Measurements from ENCODE around the gene CCDC9B. TPM values are rescaled to one million over a fixed set of nuclear protein-coding genes. Genes with fewer than 3 reads are reported as not detected.

The CCDC9B gene
- polyA plus RNA-seq, 6 donors from 2014 or later, result 0.25 to 0.40 TPM; not detected in 4

GRCh38 chr15:40358471-40359353 lies 18.0 kb upstream of the CCDC9B start:
- H3K4me3 Mint-ChIP-seq, result peak overlapping the region; percentile 71 to 92 (median 84)
- H3K4me1 Mint-ChIP-seq, result peaks cover 16 to 18% (median 18%) of the 10 kb centered on the region in 3 donors
- no peak for DNase-seq
- no peaks in the 10 kb centered on the region for H3K9me3 Mint-ChIP-seq
- ATAC-seq (ENCODE audit: low read depth in 2 of 2), result peak; percentile 21 to 32
- peaks cover 0 to 8% of the 10 kb centered on the region in 2 donors for H3K36me3 Mint-ChIP-seq
- H3K27ac Mint-ChIP-seq, result peak overlapping the region in 3 of 6 donors; percentile 31 to 89 (median 47)
- H3K27me3 Mint-ChIP-seq, result peaks cover 0 to 29% (median 11%) of the 10 kb centered on the region in 3 donors

DNA sequence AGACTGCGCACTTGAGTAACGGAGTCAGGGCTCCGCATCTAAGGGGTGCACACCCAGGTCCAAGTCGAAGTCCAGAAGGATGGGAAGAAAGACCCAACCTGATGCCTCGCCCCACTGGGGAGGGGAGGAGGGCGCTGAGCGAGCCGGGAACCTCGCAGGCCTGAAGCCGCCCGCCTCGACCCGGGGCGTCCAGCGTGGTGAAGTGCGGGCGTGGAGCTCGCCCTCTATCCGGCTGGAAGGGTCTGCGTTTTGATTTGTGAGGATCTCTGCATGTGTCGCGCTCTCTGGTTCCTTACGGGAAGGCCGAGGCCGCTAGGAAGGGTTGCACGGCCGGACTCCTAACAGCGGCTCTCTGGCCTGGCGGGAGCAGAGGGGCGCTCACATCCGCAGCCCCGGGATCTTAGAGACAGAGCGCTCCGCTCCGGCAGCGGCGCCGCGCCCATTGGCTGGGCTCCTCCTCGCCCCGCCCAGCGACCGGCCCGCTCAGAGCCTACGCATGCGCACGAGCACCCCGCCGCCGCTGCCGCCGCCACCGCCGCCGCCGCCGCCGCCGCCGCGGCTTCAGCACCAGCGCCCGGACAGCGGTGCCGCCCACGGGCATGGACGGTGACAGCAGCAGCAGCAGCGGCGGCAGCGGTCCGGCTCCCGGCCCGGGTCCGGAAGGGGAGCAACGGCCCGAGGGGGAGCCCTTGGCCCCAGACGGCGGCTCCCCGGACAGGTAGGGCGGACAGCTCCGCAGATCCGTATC lies 17.2 kb upstream of the CCDC9B start, which contains the start of gene DISP2:
TSS of gene DISP2 (plus strand) at position 497 of the 748 bp plus-strand sequence. CDS start at position 600, 103 bp downstream.
- peak within 1 kb of the TSS in 5 of 6 donors; percentile 31 to 89 (median 51) for H3K27ac Mint-ChIP-seq
- ATAC-seq (ENCODE audit: low read depth in 2 of 2), result peak; percentile 88 to 91
- H3K36me3 Mint-ChIP-seq, result peaks cover 0 to 8% of the 10 kb centered on the region in 2 donors
- no peaks in the 10 kb centered on the region for H3K9me3 Mint-ChIP-seq
- peak within 1 kb of the TSS; percentile 72 to 92 (median 86) for H3K4me3 Mint-ChIP-seq
- H3K27me3 Mint-ChIP-seq, result peaks cover 0 to 33% (median 11%) of the 10 kb centered on the region in 3 donors
- H3K4me1 Mint-ChIP-seq, result peaks cover 13 to 18% (median 18%) of the 10 kb centered on the region in 3 donors
- peak; percentile 94 for DNase-seq

- DNase-seq (no peak), ATAC-seq (ENCODE audit: low read depth in 2 of 2) (no peak)
- Mint-ChIP-seq H3K27me3 (peaks cover 0 to 33% (median 11%) of the 10 kb centered on the region in 3 donors), H3K36me3 (peaks cover 0 to 1% of the 10 kb centered on the region in 2 donors), H3K9me3 (no peaks in the 10 kb centered on the region), H3K4me1 (peaks cover 13 to 18% (median 14%) of the 10 kb centered on the region in 3 donors), H3K27ac (peak overlapping the region in 2 of 6 donors; percentile 51 to 79), H3K4me3 (peak overlapping the region; percentile 61 to 88 (median 78))
Observed at GRCh38 chr15:40357246-40357645, 16.5 kb upstream of the CCDC9B start.

GRCh38 chr15:40355976-40356585 lies 15.3 kb upstream of the CCDC9B start:
- Mint-ChIP-seq H3K36me3 (no peaks in the 10 kb centered on the region), H3K4me1 (peaks cover 13 to 18% (median 14%) of the 10 kb centered on the region in 3 donors), H3K27me3 (peaks cover 0 to 33% (median 11%) of the 10 kb centered on the region in 3 donors), H3K27ac (no peak overlapping the region), H3K9me3 (no peaks in the 10 kb centered on the region), H3K4me3 (peak overlapping the region in 1 of 8 donors; percentile 65)
- DNase-seq, result no peak
- no peak for ATAC-seq (ENCODE audit: low read depth in 2 of 2)

- Mint-ChIP-seq H3K4me3 (peak overlapping the region in 1 of 8 donors; percentile 9), H3K27ac (no peak overlapping the region), H3K9me3 (no peaks in the 10 kb centered on the region), H3K4me1 (peaks cover 13 to 18% (median 14%) of the 10 kb centered on the region in 3 donors), H3K36me3 (no peaks in the 10 kb centered on the region), H3K27me3 (peaks cover 0 to 33% (median 11%) of the 10 kb centered on the region in 3 donors)
- no peak for ATAC-seq (ENCODE audit: low read depth in 2 of 2)
- no peak for DNase-seq
Observed at GRCh38 chr15:40354408-40355171, 13.9 kb upstream of the CCDC9B start.

DNA sequence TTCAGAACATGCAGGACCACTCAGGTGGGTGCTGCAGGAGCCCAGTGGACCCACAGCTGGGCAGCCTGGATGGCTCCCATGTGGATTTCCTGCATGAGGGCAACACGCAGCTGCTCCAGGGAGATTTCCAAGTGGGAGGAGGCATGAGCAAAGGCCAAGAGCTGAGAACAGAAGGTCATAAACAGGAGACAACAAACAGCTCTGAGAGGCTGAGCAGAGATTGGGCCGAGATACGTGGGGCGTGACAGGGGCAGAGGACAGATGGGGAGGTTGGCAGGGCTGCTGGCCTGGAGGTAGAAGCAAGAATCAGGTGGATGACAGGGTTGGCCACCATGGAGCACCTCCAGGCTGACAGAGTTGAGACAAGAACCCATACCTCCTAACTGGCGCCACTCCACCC lies 13.0 kb upstream of the CCDC9B start:
- no peak overlapping the region for H3K4me3 Mint-ChIP-seq
- H3K9me3 Mint-ChIP-seq, result no peaks in the 10 kb centered on the region
- DNase-seq, result no peak
- H3K27me3 Mint-ChIP-seq, result peaks cover 0 to 33% (median 11%) of the 10 kb centered on the region in 3 donors
- ATAC-seq (ENCODE audit: low read depth in 2 of 2), result no peak
- peaks cover 8 to 12% (median 10%) of the 10 kb centered on the region in 3 donors for H3K4me1 Mint-ChIP-seq
- H3K27ac Mint-ChIP-seq, result no peak overlapping the region
- no peaks in the 10 kb centered on the region for H3K36me3 Mint-ChIP-seq

DNA sequence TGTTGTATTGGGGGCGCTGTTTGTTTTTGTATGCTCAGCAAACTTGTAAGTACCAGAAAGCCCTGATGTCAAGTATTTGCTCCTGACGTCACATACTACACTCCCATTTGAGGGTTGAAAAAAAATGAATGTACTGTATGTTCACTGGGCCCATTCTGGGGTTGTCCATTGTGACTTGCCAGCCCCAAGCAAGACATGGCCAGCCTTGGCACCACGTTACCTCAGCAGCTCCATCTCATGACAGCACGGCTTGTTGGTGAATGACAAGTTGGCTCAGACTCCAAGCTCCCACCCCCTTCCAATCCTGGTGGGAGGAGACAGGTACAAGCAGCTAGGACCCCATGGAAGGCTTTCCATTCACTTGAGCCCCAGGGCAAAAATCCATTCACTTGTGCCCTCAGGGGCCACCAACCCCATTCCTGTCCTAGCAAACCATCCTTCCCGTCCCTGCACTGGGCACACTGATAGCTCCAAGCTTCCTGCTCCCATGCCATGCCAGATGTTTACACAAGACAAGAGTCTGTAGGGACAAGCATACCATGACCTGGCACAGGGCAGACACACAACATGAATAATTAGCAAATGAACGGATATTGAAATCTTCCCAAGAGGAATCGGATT lies 11.7 kb upstream of the CCDC9B start:
- Mint-ChIP-seq H3K4me1 (peaks cover 3 to 9% (median 7%) of the 10 kb centered on the region in 3 donors), H3K27ac (no peak overlapping the region), H3K27me3 (peaks cover 0 to 33% (median 11%) of the 10 kb centered on the region in 3 donors), H3K4me3 (no peak overlapping the region), H3K36me3 (no peaks in the 10 kb centered on the region), H3K9me3 (no peaks in the 10 kb centered on the region)
- DNase-seq (no peak), ATAC-seq (ENCODE audit: low read depth in 2 of 2) (no peak)

DNA sequence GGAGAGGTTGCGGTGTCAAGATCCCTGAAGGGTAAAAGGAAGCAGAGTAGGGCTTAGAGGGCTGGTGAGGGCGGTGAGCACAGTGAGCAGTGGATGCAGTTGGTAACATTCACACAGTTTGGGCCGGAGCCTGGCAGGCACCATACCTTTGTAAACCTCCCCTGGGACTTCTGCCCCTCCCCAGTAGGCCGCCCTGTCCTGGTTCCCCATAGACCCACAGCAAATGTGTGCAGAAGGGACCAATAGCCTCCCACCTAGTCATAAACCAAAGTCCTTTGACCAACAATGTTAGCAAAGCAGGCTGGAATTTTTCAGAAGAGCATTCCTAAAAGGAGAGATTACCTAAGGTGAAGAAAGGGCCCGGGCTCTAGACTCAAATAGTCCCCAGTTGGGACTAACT lies 8.4 kb upstream of the CCDC9B start:
- Mint-ChIP-seq H3K4me1 (no peaks in the 10 kb centered on the region), H3K27ac (no peak overlapping the region), H3K36me3 (no peaks in the 10 kb centered on the region), H3K9me3 (no peaks in the 10 kb centered on the region), H3K4me3 (no peak overlapping the region), H3K27me3 (peaks cover 0 to 8% (median 0%) of the 10 kb centered on the region in 3 donors)
- ATAC-seq (ENCODE audit: low read depth in 2 of 2), result no peak
- no peak for DNase-seq

DNA sequence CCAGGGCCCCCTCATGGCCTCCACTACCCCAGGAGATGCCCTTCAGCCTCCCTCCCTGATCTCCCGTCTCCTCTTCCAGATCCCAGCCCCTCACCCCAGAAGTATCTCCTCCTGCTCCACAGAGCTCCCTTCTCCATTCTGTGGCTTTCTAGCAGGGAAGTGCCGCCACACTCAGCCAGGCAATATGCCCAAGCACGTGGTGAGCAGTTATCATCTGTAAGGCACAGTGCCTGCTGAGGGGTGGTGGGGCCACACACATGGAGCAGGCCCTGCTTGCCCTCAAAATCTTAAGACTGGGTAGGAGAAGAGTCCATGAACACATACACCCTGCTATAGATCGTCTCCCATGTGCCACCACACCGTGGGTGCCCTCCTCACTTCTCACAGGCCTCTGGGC lies 7.7 kb upstream of the CCDC9B start:
- Mint-ChIP-seq H3K27me3 (peaks cover 0 to 2% (median 0%) of the 10 kb centered on the region in 3 donors), H3K27ac (no peak overlapping the region), H3K36me3 (no peaks in the 10 kb centered on the region), H3K4me1 (no peaks in the 10 kb centered on the region), H3K4me3 (no peak overlapping the region), H3K9me3 (no peaks in the 10 kb centered on the region)
- DNase-seq (no peak), ATAC-seq (ENCODE audit: low read depth in 2 of 2) (no peak)

- no peak for ATAC-seq (ENCODE audit: low read depth in 2 of 2)
- Mint-ChIP-seq H3K4me1 (no peaks in the 10 kb centered on the region), H3K4me3 (peak overlapping the region in 1 of 8 donors; percentile 56), H3K27me3 (no peaks in the 10 kb centered on the region), H3K36me3 (no peaks in the 10 kb centered on the region), H3K9me3 (no peaks in the 10 kb centered on the region), H3K27ac (no peak overlapping the region)
- no peak for DNase-seq
Observed at GRCh38 chr15:40347559-40348473, 7.1 kb upstream of the CCDC9B start.
